CD4-positive, alpha-beta T cell treated with Interleukin-17A for 1 hour (primary cell): ENCODE results near the gene COX18.

Experiments used
- DNase-seq: peaks from one replicate; pipeline ENCODE4 v3.0.0-alpha.2; 2020

The COX18 gene

DNA sequence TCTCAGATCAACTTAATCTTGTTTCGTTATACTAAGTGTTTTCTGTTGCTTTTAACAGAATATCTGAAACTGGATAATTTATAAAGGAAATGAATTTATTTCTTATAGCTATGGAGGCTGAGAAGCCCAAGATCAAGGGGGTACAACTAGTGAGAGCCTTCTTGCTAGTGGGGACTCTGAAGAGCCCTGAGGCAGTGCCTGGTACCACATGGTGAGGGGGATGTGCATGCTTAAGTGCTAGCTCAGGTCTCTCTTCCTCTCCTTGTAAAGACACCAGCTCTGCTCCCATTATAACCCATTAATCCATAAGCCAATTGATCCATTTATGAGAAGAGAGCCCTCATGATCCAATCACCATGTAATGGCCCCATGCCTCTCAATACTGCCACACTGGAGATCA, 17.9 kb downstream of the COX18 start:
- DNase-seq, result no peak

DNA sequence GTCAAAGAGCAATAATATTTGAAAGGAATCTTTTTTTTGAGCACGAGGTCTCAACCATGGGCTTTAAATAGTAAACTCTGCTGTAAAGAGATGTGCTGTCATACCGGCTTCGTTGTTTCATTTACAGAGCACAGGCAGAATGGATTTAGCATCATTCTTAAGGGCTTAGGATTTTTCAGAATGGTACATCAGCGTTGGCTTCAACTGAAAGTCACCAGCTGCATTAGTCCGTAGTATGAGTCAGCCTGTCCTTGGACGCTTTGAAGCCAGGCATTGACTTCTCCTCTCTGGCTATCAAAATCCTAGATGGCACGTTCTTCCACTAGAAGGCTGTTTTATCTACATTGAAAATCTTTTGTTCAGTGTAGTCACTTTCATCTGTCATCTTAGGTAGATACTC, 23.6 kb downstream of the COX18 start:
- DNase-seq, result no peak

- DNase-seq, result no peak
These were observed 32.5 kb downstream of the COX18 start for GRCh38 chr4:73037057-73037456.

GRCh38 chr4:73036123-73036522, 33.4 kb downstream of the COX18 start:
- DNase-seq, result no peak

DNA sequence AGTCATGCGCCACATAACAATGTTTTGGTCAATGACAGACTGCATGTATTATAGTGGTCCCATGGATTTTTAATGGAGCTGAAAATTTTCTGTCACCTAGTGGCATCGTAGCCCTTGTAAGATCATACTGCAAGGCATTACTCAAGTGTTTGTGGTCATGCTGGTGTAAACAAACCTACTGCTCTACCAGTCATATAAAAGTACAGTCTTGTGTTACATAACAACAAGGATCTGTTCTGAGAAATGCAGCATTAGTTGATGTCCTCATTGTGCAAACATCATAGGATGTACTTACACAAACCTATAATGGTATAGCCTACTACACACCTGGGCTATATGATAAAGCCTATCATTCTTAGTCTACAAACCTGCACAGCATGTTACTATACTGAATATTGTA, 34.6 kb downstream of the COX18 start:
- no peak for DNase-seq

GRCh38 chr4:73028621-73029020, 40.9 kb downstream of the COX18 start:
- DNase-seq, result no peak

DNA sequence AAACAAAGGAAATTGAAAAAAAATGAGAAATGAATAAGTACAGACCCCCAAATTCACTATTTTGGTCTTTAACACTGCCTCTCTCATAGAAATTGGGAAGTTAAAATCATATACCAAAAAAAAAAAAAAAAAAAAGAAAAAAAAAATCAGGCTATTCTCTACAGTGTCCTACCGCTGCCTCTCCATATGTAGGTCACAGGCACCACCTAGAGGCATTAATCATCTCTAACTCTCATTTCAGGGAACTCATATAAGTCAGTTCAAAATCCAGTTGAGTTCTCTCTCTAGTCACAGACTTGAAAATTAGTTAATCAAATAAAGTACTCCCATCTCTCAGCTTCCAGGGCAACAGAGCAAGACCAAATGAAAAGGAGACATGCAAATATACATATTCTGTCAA, 47.9 kb downstream of the COX18 start:
- no peak for DNase-seq

GRCh38 chr4:73019462-73020047, 50.0 kb downstream of the COX18 start:
- peak; percentile 50 for DNase-seq

DNA sequence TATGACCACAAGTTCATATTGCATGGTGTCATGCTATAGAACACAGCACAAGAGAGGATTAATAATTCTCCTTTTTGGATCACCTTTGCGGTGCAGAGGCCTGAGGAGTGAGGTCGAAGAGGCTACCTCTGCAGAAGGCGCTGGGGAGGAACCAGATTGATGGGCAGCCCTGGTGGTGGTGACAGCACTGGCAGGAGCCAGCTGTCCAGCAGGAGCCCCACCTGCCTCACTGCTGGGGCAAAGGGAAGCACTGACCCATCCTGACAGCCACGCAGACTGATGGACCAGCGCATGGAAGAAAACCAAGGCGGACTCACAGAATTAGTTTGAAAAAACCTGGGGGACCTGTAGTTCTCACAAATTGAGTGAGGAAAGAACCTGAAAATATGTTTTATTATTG, 50.9 kb downstream of the COX18 start:
- DNase-seq, result no peak

GRCh38 chr4:73013310-73013709, 56.2 kb downstream of the COX18 start:
- DNase-seq, result no peak

DNA sequence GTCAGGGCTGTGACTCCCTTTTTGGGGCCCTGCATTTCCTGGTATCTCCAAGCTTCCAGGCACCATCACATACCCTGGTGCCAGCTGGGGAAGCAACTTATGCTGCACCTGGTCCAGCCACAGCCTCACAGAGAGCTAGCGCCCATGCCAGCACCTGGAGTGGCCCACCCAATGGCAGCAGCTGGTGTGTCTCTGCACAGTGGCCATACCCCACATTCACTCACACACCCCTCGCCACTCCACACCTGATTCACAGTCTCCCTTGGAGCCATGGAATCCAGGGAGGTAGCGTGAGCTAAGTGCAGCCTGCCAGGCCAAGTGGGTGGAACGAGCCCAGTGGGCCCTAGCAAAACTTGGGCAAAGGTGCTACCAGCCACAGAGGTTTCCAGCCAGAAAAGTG, 56.8 kb downstream of the COX18 start:
- DNase-seq, result no peak

GRCh38 chr4:73011629-73011985, 57.9 kb downstream of the COX18 start:
- DNase-seq, result no peak

DNA sequence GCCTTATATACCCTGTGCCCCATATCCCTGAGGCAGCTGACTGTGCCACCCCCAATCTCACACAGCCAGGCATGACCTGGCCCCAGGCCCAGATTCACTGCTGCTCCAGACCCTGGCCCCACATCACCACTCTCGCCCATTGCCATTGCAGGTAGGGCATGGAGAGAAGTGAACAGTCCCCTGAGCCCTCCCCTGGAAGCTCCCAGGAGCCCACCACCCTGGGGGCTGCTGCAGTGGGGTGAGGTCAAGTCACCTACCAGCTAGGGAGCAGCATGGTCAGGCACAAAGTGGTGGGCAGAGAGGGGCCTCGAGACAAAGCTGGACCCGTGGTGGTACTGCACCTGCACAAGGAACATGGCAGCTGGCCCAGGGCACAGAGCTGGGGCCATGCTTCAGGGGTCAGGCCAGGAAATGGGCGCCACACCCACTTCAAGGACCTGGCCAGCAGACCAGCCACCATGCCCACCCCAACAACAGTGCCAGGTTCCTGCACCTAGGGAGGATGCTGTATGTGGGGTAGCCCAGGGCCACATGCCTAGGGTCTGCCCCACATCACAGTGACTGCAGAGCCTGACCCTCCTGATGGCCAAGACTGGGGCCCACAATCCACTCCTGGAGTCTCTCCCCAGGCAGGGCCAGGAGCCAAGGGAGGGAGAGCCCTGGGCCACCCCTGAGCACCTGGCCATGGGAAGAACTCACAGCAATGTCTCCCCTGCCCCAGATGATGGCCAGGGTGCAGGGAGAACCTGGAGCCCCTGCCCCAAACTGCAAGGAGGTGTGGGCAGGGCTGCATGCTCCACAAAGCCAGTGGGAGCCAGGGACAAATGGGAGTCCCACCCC, 58.5 kb downstream of the COX18 start:
- no peak for DNase-seq

GRCh38 chr4:73007526-73008100, 61.9 kb downstream of the COX18 start:
- no peak for DNase-seq

DNA sequence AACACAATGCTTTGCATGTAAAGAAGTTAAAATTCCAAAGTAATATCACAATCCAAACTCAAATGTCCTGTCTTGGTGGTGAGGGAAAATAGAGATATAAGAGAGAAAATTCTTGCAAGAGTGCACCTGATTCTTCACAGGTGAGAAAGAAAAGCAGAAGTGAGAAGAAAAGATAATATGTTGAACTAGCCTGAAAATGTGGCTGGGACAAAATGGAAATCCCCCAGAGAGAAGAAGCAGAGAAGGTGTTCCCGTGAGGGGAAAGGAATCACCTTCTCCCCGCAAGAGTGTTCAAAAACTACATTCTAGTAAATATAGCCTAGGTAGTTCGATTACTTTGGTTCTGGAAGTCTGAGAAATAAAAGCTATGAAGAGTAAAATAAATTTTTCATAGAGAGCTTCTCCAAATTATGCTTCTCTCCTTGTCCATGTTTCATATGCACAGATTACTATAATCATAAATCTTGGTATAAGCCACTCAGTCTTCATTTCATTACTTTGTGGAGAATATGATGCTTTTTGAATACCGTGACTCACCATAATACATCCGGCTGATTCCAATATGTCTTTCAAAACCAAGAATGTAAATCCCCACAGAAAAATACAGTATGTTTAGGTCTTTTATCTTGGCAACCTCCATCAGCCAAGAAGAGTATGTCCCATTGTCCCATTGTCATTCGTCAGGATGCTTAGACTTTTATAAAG, 63.1 kb downstream of the COX18 start:
- no peak for DNase-seq

- no peak for DNase-seq
These were observed 64.0 kb downstream of the COX18 start for GRCh38 chr4:73005514-73005913.
